Breast epithelium (tissue), 3 donors: ENCODE results near the gene EN1.

ENCODE experiments used
- POLR2AphosphoS5 ChIP-seq, 3 donors: sonication (generic); formaldehyde crosslinking; IDR thresholded peaks; one replicate each; pipeline ENCODE4 v1.6.1; 2017; ENCODE audit warnings: antibody characterized with exemption in 3 of 3
- TF ChIP-seq, protein P1 (sequence below), 3 donors: fragments of 450-650 bp; IDR thresholded peaks; one replicate each; pipeline ENCODE4 v1.5.1; 2016 to 2017; ENCODE audit warnings: antibody characterized with exemption in 3 of 3, mild to moderate bottlenecking in 3 of 3, moderate library complexity in 3 of 3

DNA sequence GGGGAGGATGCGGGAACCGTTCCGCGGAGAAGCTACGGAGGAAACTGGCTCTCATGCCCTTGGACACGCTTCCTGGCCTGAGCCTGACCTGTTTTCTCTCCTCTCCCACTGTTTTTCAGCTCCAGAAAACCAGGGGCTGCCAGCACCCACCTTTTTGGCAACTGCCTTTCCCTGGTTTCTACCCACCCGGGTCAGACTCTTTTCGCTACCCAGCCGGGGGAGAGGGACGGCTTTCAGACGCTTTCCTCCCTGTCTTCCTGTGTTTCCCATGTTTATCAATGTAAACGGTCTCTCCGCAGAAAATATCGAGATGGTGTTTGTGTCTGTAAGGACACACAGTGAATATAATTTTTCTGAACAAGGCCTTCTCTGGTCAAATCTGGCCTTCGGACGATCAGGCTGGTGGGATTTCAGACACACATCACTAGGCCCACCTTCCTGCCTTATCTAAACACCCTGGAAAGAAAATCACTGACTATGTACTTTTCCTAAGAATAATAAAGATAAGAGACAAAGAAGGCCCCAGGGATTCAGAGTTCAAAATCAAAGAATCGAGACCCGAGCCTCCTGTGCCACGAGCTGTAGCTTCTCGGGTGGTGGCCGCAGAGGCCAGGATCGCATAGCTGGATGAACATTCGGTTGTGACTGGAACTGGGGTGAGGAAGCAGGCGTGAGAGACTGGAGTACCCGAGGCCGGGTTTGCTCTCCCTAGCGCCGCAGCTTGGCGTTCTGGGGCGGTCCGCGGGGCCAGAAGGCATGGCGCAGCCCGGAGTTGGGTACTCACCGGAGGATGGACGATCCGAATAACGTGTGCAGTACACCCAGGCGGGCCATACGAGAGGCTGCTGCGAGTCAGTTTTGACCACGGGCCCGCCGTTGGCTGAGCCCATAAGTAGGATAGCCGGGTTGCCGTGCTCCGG is 1.7 kb downstream of the EN1 start:
- no peak for TF ChIP-seq POLR2AphosphoS5 (IDR thresholded peaks at IDR 0.05)
- TF ChIP-seq, protein P1, sequence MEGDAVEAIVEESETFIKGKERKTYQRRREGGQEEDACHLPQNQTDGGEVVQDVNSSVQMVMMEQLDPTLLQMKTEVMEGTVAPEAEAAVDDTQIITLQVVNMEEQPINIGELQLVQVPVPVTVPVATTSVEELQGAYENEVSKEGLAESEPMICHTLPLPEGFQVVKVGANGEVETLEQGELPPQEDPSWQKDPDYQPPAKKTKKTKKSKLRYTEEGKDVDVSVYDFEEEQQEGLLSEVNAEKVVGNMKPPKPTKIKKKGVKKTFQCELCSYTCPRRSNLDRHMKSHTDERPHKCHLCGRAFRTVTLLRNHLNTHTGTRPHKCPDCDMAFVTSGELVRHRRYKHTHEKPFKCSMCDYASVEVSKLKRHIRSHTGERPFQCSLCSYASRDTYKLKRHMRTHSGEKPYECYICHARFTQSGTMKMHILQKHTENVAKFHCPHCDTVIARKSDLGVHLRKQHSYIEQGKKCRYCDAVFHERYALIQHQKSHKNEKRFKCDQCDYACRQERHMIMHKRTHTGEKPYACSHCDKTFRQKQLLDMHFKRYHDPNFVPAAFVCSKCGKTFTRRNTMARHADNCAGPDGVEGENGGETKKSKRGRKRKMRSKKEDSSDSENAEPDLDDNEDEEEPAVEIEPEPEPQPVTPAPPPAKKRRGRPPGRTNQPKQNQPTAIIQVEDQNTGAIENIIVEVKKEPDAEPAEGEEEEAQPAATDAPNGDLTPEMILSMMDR (IDR thresholded peaks at IDR 0.05), result no peak
